RPMI7951 (cell line): ENCODE measurements around the gene PTPN1. TPM values are rescaled to one million over a fixed set of nuclear protein-coding genes. Genes with fewer than 3 reads are reported as not detected.
"Not testable (repeated sequence)": the region's sequence is repeated elsewhere in the genome, so short reads cannot be mapped to it uniquely, and the experiment has no call there.

Experiments used
- DNase-seq: peaks from one replicate; pipeline ENCODE4 v3.0.0-alpha.2; 2012; ENCODE audit warnings: low read depth
- total RNA-seq: library from RNA; depleted of rRNA; stranded (reverse); fragments of >200 nt; shearing (Covaris generic); gene quantifications from 2 replicates; pipeline ENCODE4 v1.2.3, GENCODE V29; 2014

The PTPN1 gene
- total RNA-seq, 1 experiment from 2014 or later: 42.2 TPM

DNA sequence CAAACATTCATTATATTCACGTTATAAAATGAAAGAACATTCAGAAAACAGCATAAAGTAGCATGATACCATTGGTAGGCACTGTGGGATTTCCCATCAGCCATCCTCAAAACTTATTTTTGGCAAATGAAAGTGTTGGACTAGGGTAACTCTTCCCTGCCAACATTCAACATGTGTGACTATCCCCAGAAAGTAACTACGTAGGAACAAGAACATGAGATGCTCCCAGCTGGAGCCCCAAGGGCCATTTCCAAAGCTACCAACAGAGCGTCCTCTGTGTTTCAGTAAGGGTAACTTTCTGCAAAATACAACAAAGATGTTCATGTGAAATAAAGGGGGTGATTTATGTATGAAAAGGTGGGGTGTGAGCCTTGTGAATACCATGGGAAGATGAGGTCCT is 28.4 kb upstream of the PTPN1 start:
- peak; percentile 31 for DNase-seq

DNA sequence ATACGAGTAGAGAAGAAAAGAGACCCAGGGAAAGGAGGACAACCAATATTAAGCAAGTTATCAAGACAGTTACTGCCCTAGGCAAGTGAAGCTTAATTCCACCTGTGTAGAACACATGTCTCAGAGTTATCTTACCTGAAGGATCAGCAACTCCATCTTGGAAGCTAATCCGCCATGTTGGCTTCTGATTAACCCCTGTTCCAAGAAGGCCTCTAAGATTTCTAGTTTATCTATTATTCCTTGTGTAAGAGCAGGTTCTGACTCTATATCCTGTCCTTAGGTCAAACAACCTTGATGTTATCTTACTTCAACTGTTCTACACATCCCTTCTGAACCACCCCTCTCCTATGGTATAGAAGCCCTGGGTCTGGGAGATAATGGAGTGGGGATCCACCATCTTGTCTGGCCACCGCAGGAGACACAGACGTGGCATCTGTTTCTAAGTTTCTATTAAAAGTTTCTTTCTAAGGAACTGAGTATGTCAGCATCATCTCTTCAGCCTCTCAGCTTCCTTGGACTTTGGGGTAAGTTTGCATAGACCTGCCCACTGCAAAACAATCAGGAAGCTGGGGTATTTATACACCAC is 27.7 kb upstream of the PTPN1 start:
- DNase-seq: no peak

DNA sequence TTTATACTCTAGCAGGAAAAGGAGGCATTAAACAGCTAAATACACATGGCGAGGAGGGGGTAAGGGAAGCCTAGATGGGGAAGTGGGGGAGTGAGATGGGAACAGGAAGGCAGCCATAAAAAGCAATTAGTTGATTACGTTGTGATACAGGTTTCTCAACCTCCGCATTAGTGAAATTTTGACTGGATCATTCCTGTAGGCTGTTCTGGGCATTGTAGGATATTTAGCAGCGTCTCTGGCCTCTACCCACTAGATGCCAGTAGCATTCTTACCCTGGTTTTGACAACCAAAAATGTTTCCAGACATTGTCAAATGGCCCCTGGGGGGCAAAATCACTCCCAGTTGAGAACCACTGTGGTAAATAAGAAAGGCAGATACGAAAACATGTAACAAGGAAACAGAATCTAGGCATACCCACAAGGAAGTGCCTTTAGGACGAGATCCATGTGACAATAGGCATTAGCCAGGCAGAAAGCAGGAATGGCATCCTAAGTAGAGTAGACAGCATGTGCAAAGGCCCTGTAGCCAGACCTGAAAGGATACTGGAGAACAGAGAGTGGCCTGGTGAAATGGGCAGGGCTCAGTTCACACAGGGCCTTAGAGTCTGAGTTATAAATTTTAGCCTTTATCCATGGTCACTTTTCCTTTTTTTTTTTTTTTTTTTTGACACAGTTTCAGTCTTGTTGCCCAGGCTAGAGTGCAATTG is 25.8 kb upstream of the PTPN1 start:
- peak; percentile 79 for DNase-seq

DNA sequence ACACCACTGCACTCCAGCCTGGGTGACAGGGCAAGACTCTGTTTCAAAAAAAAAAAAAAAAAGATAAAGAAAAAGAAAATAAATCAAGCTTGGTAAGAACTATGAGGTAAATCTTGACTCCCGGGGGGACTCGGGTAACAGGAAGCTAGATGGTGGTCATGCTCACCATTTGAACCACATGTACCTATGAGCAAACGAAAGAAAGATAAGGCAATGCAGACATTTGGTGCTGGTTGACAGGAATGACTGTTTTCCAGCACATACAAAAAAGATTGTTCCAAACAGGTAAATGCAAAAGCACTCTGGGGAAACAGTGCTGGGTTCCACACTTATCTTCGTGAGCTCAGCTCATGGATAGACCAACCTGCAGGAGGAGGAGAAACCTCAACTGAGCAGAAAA is 22.8 kb upstream of the PTPN1 start:
- DNase-seq: no peak

DNA sequence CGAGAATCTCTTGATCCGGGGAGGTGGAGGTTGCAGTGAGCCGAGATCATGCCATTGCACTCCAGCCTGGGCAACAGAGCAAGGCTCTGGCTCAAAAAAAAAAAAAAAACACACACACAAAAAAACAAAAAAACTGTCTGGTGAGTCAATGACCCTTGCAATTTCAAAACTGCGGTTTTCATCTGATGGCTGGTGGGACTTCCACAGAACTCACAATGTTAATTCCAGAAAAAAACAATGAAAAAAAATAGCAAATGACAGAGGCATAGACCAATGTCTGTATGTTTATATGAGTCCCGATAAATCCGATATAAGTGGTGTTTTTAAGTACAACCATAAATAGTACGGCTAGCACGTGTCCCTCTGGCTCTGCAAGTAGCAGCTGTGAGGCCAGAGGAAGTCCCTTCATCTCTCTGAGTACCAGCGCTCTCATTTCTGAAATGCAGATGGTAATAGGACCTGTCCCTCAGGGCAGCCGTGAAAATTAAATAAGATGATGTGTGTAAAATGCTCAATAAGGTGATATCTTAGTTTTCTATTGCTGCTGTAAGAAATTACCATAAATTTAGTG is 21.9 kb upstream of the PTPN1 start:
- DNase-seq: peak; percentile 70

DNA sequence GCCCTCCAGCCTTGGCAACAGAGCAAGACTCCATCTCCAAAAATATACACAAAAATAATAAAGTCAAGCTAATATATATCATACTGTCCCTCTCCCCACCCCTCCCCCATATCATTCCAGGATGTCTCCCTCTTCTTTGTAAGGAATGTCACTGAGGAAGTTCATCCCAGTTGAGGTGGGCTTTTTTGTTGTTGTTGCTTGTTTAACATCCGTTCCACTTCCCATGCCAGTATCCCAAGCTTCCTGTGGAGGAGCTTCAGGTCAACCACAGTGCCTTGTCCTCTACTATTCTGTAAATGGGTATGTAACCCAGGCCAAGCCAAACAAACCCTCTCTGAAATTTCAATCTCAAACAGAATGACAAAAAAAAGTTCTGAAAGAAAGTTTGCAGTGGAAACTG is 19.0 kb upstream of the PTPN1 start:
- no peak for DNase-seq

DNA sequence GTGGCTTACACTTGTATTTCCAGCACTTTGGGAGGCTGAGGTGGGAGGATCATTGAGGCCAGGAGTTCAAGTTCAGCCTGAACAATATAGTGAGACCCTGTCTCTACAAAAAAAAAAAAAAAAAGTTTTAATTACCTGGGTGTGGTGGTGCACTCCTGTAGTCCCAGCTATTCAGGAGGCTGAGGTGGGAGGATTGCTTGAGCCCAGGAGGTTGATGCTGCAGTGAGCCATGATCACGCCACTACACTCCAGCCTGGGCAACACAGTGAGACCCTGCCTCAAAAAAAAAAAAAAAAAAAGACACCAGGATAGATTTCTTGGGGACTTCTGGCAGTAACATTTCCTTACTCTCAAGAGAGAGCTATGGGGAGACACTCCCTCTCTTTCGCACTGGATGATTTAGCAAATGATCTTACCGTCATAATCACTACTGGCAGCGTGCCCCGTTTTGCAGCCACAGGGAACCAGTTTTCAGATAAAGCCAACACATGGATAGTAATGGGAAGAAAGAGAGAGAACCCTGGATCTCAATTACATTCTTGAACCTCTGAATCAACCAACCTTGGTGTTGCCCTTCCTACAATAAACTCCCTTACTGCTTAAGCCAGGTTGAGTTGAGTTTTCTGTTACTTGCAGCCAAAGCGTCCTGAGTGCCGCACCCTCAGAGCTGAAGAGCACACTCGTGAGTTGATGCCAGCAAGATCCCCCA is 18.1 kb upstream of the PTPN1 start:
- DNase-seq: peak; percentile 74

DNA sequence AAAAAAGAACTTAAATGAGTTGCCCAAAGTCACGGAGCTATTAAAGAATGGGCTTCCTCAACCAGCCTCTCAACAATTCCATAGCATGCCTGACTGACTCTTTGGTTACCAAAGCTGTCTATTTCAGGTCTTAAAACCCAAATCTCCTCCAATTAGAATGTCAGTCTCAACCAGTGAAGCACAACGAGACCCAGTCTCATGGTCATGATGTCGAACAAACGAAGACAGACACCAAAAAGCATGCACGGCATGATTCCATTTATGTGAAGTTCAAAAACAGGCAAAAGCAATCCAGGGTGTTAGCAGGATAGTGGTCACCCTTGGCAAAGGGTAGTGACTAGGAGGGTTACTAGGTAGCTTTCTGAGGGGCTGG is 16.3 kb upstream of the PTPN1 start:
- no peak for DNase-seq

DNA sequence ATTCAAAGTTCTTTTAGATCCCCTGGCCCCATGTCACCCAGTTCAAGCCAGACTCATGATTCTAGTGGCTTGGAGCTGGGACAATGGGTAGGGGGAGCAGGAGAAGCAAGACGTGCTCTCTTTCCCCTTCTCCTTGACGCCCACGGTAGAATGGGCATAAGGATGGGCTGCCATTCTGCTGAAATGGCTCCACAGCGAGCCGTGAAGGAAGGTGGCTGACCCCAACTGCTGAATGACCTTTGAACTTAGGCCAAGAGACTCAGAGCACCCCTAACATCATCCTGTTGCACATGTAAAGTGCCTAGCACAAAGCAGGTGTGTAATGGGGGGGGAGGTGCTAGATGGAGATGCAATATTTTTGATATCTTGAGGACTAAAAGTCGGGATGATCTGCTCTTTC is 15.8 kb upstream of the PTPN1 start:
- DNase-seq: no peak

DNA sequence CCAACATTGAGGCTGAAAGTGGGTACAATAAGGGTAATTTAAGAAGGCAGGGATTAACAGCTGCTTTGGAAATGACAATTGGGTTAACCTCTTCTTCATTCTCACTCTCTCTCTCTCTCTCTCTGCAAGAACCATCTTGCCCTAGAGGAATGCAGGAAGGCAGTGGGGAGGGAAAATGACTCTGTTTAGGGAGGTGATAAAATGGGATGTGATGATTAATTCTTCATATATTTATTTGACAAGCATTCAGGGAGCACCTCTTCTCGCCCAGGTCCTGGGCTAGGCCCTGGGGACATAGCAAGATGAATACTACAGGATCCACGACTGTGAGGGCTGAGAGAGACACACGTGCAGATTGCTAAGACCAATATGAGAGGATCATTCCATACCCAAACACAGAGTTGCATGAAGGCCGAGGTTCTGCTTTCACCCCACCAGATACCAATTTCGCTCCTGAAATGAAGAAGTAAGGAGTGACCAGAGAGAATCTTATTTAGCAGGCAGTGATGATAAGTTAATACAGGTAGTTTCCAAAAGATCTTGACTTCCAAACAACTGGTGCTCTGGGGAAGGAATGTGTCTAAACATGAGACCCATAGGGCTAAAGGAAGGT is 13.3 kb upstream of the PTPN1 start:
- DNase-seq: peak; percentile 51

DNA sequence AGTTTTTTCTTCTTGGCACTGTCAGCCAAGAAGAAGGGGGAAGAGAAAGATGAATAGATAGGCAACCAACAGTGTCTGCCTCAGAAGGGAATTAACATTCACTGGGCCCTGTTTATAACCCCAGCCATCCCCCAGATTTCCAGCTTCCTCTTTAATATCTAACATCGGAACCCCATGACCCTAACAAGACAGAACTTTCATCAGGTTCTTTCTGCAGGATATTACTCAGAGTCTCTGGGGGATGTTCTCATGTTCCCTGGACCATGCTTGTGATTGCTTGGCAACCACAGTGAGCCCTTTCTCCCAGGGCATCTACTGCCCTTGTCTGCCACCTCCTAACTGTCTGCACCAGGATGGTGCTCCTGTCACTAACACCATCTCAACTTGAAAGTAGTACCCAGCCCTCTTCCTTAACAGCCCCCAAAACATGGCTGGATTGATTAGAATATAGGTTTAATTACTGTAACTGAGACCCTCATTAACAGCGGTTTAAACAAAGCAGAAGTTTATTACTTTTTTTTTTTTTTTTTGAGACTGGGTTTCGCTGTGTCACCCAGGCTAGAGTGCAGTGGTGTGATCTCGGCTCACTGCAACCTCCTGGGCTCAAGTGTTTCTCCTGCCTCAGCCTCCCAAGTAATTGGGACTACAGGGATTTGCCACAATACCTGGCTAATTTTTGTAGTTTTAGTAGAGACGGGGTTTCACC is 12.0 kb upstream of the PTPN1 start:
- peak; percentile 64 for DNase-seq

DNA sequence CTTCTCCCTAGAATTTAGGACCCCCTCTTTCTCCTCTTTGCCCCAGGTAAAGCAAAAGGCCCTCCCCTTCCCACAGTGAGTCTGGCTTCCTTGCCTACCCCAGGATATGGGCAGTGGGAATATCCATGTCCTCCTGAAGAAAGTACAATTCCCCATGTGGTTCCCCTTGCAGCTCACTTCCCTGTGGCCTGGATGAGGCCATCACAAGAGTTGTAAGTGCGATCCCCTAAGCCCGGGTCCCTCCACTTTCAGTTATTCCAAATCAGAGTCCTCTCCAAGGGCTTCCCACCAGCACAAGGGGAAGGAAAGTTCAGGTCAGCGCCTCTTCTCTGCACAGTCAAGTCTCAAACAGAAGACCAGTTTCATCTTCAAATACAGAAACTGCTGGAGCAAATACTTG is 10.2 kb upstream of the PTPN1 start:
- DNase-seq: no peak

DNA sequence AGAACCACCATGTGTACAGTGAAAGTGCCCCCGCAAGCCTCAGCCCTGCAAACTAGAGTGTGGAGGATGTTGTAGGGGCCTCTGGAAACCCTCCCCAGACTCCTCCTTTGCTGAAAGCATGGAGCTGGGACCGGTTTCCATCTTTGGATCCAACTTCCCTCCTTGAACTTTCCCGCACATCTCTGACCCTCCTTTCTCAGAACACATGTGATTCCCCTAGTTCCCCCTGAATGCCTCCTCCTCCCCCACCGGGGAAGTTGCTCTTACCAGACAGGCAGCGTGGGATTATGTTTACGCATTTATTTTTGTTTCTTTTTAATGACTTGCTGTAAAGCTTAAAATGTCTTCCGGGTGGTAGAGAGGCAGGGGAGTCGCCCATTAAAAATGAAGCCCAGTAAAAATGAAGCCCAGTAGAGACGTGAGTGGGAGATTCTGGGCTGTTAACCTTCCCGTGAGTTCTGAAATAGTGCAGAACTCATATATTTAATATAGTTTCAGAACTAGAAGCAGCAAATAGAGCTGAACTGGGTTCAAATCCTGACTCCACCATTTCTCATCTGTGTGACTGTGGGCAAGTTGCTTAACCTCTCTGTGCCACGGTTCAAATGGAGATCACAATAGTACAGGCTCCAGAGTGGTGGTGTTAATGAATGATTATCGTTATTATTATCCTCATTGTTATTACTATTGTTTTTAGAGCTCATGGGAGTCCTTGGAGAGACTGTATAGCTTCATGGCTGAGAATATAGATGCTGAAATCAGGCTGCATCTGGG is 8.0 kb upstream of the PTPN1 start:
- DNase-seq: no peak

DNA sequence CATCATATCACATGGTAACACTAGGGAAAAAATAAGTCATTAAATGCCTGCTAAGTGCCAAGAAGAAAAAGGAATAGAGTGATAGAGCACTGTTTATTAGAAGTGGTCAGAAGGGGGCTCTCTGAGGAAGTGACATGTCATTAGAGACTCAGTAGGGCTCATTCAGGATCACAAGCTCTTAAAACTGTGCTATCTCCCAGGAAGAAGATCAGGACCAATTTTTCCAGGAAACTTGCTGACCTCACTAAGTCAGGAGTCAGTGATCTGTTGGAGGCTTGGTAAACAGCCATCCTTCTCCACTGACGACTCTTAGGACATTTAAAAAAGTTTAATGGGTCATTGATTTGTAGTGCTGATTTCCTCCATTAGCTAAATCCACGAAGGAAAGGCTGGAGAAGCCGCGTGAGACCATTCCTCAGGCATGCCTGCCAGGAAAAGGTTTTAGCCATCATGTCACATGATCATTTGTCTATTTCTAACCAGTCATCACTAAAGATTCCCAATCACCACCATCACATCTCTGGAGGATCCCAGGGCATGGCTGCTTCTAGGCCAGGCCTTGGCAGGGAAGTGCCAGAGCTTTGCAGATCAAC is 5.9 kb upstream of the PTPN1 start:
- DNase-seq: peak; percentile 52

DNA sequence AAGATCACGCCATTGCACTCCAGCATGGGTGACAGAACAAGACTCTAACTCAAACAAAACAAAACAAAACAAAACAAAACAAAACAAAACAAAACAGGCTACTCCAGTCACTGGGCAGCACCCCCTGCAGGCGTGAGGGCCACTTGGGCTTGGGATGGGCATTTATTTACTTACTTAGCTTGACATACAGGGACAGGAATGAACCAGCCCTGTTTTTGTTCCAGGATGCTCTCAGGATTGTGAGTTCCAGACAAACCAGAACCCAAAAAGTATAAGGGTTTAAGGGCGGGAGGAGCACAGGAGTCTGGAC is 4.0 kb upstream of the PTPN1 start:
- DNase-seq: no peak

DNA sequence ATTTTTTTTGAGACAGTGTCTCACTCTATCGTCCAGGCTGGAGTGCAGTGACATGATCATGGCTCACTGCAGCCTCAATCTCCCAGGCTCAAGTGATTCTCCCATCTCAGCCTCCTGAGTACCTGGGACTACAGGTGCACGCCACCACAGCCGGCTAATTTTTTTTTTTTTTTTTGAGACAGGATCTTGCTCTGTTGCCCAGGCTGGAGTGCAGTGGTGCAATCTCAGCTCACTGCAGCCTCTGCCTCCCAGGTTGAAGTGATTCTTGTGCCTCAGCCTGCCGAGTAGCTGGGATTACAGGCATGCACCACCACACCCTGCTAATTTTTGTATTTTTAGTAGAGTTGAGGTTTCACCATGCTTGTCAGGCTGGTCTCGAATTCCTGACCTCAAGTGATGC is 2.4 kb upstream of the PTPN1 start:
- not testable (repeated sequence) for DNase-seq

DNA sequence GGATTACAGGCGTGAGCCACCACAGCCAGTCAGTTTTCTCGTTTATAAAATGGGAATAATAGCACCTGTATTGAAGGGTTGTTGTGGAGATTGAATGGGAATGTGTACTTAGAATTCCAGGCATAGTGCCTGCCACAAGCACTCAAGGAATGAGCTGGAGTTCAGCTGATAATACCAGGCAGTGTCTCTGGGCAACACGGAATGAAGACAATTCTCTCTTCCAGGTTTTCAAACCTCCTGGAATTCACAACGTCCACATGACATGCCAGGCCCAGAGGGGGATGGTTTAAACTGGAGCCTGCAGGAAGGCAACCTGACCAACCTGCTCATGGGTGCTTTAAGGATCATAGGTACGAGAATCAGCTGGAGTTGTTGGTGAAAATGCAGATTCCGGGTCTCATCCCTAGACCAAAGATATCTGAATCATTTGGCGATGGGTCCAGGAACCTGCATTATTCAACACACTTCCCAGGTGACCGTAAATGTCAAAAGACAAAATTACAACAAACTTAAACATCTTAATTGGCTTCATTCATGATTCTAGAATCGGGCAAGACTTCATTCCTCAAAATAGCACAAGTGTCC is 1.9 kb upstream of the PTPN1 start:
- DNase-seq: no peak

DNA sequence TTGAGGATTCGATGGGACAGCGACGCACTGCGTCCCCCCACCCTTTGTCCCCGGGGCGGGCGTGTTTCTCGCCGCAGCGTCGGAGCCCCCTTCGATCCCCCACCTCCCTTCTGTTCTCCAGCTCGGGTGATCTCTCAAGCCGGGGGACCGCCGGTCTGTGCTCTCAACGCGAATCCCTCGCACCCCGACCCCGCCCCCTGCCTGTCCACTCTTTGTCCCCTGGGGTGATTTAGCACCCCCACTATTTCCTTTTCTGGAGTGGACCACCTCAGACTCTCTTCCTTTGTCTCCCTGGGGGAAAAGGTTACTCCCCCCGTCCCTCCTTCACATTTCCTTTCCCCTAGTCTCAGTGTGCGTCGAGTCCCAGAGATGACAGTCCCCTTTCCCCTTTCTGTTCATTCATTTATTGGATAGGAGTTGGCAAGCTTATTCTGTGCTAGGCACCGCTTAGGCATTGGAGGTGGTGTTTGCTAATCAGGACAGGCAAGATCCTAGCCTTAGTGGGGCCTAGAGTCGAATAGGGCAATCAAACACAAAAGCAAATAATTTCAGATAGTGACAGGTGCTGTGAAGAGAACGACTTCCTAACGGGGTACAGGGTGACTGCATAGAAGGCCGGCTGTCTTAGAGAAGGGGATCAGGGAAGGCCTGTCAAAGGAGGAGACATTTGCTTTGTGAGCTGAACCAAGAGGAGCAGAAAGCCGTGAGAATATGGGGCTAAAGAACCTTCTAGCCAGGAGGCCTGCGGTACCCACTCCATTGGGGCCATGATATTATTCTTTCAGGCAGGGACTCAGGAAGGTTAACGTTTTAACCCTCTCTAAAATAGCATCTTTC is 741 bp downstream of the PTPN1 start:
- peak; percentile 22 for DNase-seq

DNA sequence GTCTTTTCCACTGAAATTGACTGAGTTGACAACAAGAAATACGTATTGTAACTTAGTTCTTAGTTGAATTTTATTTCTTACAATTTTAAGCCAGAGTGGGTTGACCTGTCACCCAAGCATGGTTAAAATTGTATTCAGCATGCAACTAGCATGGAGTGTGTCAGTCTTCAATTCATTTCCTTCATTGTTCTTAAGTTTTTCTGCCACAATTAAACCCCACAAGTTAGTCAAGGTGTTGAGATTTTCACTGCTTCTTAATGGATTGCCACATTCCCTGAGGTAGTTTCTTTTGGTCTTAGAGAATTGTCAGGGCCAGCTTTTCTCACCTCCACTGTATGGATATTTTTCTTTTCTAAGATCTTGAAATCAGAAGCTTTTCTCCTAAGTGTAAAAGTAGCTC is 2.1 kb downstream of the PTPN1 start:
- no peak for DNase-seq
